ENCODE measurements around the gene ZFYVE27. TPM values are rescaled to one million over a fixed set of nuclear protein-coding genes. Genes with fewer than 3 reads are reported as not detected.

ZFYVE27 gene
- total and polyA plus RNA-seq, 9 donors: 14.4 to 30.1 (median 25.6) TPM

DNA sequence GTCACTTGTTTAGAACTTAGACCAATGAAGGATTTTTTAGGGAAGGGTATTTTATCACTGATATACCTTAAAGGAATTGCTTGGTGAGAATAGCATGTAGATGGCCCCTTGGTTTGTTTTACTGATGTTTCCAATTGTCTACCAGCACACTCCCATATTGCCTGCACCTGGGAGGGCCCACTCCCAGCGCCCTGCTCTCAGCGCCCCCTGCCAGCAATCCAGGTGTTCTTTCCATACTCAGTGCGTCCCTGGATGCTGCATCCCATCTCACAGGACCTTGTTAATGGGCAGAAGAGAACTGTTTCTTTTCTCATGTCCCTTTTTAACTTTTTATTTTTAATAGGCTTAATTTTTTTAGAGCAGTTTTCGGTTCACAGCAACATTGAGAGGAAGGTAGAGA is 59.0 kb downstream of the ZFYVE27 start:
- TF ChIP-seq, protein P1, sequence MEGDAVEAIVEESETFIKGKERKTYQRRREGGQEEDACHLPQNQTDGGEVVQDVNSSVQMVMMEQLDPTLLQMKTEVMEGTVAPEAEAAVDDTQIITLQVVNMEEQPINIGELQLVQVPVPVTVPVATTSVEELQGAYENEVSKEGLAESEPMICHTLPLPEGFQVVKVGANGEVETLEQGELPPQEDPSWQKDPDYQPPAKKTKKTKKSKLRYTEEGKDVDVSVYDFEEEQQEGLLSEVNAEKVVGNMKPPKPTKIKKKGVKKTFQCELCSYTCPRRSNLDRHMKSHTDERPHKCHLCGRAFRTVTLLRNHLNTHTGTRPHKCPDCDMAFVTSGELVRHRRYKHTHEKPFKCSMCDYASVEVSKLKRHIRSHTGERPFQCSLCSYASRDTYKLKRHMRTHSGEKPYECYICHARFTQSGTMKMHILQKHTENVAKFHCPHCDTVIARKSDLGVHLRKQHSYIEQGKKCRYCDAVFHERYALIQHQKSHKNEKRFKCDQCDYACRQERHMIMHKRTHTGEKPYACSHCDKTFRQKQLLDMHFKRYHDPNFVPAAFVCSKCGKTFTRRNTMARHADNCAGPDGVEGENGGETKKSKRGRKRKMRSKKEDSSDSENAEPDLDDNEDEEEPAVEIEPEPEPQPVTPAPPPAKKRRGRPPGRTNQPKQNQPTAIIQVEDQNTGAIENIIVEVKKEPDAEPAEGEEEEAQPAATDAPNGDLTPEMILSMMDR (IDR thresholded peaks at IDR 0.05): no peak
- TF ChIP-seq POLR2A (IDR thresholded peaks at IDR 0.05) (no peak), EP300 (IDR thresholded peaks at IDR 0.05) (no peak)
- intact Hi-C loops (cut with DNase I): no loop called here
- Histone ChIP-seq H3K4me1 (ENCODE audit: insufficient read depth) (no peaks in the 10 kb centered on the region), H3K9me3 (no peaks in the 10 kb centered on the region), H3K27ac (no peak overlapping the region), H3K4me3 (no peak overlapping the region), H3K36me3 (no peaks in the 10 kb centered on the region), H3K27me3 (no peaks in the 10 kb centered on the region)
- WGBS, 3 donors: 46 to 55% (median 47%) methylated on average over 4 of the region's 4 CpGs
- DNase-seq: no peak

DNA sequence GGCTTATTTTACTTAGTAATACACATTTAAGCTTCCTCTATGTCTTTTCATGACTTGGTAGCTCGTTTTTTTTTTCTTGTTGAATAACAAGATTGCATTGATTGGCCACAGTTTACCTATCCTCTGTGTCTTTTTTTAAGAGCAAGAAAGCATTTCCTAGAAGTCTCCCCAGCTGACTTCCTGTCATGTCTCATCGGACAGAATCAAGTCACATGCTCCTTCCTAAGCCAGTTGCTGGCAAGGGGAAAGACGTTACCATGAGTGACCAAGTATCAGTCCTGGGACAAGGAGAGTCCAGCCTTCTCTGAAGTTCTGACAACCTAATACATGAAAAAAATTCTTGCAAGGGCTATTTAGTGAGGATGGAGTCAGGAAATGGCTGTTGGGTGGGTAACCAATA is 59.7 kb downstream of the ZFYVE27 start:
- Histone ChIP-seq H3K27me3 (no peaks in the 10 kb centered on the region), H3K4me3 (no peak overlapping the region), H3K27ac (no peak overlapping the region), H3K9me3 (no peaks in the 10 kb centered on the region), H3K36me3 (no peaks in the 10 kb centered on the region), H3K4me1 (ENCODE audit: insufficient read depth) (no peaks in the 10 kb centered on the region)
- TF ChIP-seq EP300 (IDR thresholded peaks at IDR 0.05): no peak
- TF ChIP-seq, protein P1 (IDR thresholded peaks at IDR 0.05): no peak
- TF ChIP-seq POLR2A (IDR thresholded peaks at IDR 0.05): no peak
- intact Hi-C loops (cut with DNase I): no loop called here
- DNase-seq: no peak
- 46 to 48% (median 47%) methylated on average over 3 of the region's 3 CpGs for WGBS, 3 donors

DNA sequence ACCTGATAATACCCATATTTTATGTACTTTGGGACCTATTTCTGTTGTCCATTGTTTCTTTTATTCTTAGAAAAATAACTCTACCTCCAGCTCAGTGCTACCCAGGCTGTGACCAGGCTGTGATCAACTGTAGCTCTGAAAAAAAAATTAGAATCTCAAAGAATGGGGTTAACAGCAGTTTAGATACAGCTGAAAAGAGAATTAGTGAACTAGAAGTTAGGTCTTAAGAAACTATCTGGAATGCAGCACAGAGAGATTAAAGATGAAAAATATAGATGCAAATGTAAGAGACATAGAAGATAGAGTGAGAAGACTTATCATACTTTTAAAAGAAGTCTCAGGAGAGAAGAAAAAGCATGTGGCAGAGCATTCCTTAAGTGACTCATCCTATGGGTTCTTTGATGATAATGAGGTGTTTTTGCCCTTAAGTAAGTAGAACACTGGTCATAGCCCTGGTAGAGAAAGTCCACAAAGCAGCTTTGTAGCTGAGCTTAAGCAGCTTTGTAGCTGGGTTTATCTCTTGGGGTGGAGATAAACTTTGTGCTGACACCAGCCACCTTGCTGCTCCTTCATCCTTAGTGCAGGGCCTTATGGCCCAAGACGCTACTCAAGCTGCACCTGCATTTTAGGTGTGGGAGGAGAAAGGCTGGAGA is 62.2 kb downstream of the ZFYVE27 start:
- Histone ChIP-seq H3K4me3 (no peak overlapping the region), H3K27me3 (no peaks in the 10 kb centered on the region), H3K36me3 (no peaks in the 10 kb centered on the region), H3K4me1 (ENCODE audit: insufficient read depth) (no peaks in the 10 kb centered on the region), H3K27ac (no peak overlapping the region), H3K9me3 (no peaks in the 10 kb centered on the region)
- no peak for DNase-seq
- TF ChIP-seq EP300 (IDR thresholded peaks at IDR 0.05): no peak
- TF ChIP-seq POLR2A (IDR thresholded peaks at IDR 0.05): no peak
- TF ChIP-seq, protein P1 (IDR thresholded peaks at IDR 0.05): no peak
- 63 to 81% (median 67%) methylated on average over 1 of the region's 1 CpG for WGBS, 3 donors
- intact Hi-C loops (cut with DNase I): no loop called here

DNA sequence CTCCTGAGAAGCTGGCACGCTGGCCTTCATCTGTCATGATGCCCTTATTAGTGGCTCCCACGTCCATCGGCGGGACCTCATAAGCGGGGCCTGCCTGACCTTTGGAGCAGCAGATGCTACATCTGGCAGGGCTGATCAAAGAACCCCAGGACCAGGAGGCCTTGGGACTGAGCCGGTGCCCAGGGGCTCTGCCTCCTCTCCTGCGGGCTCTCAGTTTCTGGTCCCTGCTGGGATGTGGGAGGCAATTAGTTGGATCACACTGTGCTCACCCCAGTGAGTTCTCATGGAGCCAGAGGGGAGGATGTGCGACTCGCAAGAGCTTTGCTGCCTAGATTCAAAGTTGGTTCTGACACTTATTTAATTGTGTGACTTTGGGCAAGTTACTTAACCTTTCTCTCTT is 63.5 kb downstream of the ZFYVE27 start:
- TF ChIP-seq POLR2A (IDR thresholded peaks at IDR 0.05) (no peak), EP300 (IDR thresholded peaks at IDR 0.05) (no peak)
- TF ChIP-seq, protein P1 (IDR thresholded peaks at IDR 0.05): no peak
- Histone ChIP-seq H3K27me3 (no peaks in the 10 kb centered on the region), H3K27ac (no peak overlapping the region), H3K4me1 (ENCODE audit: insufficient read depth) (no peaks in the 10 kb centered on the region), H3K4me3 (no peak overlapping the region), H3K9me3 (no peaks in the 10 kb centered on the region), H3K36me3 (no peaks in the 10 kb centered on the region)
- no peak for DNase-seq
- 56 to 69% (median 67%) methylated on average over 9 of the region's 9 CpGs for WGBS, 3 donors
- intact Hi-C loops (cut with DNase I): no loop called here

Measured in ovary (tissue), 9 donors.